ENCODE results near the gene PRCP. TPM values are rescaled to one million over a fixed set of nuclear protein-coding genes. Genes with fewer than 3 reads are reported as not detected.
"Not testable (repeated sequence)": the region's sequence is repeated elsewhere in the genome, so short reads cannot be mapped to it uniquely, and the experiment has no call there.

PRCP gene
- total RNA-seq, 1 experiment from 2014 or later = 56.7 TPM

GRCh38 chr11:82945682-82946081 is 45.5 kb upstream of the PRCP start:
- Histone ChIP-seq H3K79me1 (ENCODE audit: insufficient read depth, low read depth, low read length, poor library complexity, severe bottlenecking) (no peaks in the 10 kb centered on the region), H4K20me1 (ENCODE audit: control insufficient read depth, insufficient read depth, insufficient read length) (no peaks in the 10 kb centered on the region), H3K56ac (ENCODE audit: insufficient read length, low read depth, low read length) (no peak overlapping the region), H2BK120ac (ENCODE audit: low read depth, low read length, poor library complexity, severe bottlenecking) (no peak overlapping the region), H4K5ac (ENCODE audit: insufficient read length, low read depth, low read length) (no peak overlapping the region), H2BK12ac (ENCODE audit: insufficient read length, low read depth, low read length) (no peak overlapping the region), H2AK5ac (ENCODE audit: insufficient read length, low read length) (no peak overlapping the region), H2AFZ (ENCODE audit: low read length) (no peak overlapping the region), H3K4ac (ENCODE audit: low read depth, low read length) (no peak overlapping the region), H3K9ac (ENCODE audit: extremely low read depth, insufficient read length, low read length) (no peak overlapping the region), H3K23ac (ENCODE audit: insufficient read length, low read depth, low read length) (no peak overlapping the region), H3K4me2 (ENCODE audit: insufficient read depth, insufficient read length, low read length) (no peak overlapping the region), H4K91ac (ENCODE audit: insufficient read length, low read depth, low read length) (no peak overlapping the region), H3T11ph (ENCODE audit: low read length) (no peak overlapping the region), H3K9me3 (ENCODE audit: control insufficient read depth, low read depth, low read length) (no peaks in the 10 kb centered on the region), H2BK20ac (ENCODE audit: low read depth, low read length, poor library complexity, severe bottlenecking) (no peak overlapping the region), H3K23me2 (ENCODE audit: insufficient read length, low read depth, low read length, poor library complexity, severe bottlenecking) (no peaks in the 10 kb centered on the region), H2BK15ac (ENCODE audit: low read depth, low read length) (no peak overlapping the region), H2BK5ac (ENCODE audit: insufficient read length, low read length) (no peak overlapping the region), H3K4me1 (ENCODE audit: insufficient read depth, low read length) (no peaks in the 10 kb centered on the region), H3K27ac (ENCODE audit: insufficient read length, low read depth, low read length) (no peak overlapping the region), H3K79me2 (ENCODE audit: insufficient read depth, low read length) (no peaks in the 10 kb centered on the region; the same call in 1 of the 2 replicates), H4K8ac (replicated peaks; ENCODE audit: insufficient read length, low read depth, low read length) (no peak overlapping the region), H3K27me3 (ENCODE audit: insufficient read depth, low read length) (no peaks in the 10 kb centered on the region), H3K14ac (ENCODE audit: insufficient read depth, low read length) (no peak overlapping the region), H3K18ac (ENCODE audit: insufficient read length, low read depth, low read length) (no peak overlapping the region)
- Mint-ChIP-seq H3K27me3 (ENCODE audit: low read depth) (peaks cover 3% of the 10 kb centered on the region; the same call in 1 of the 2 replicates), H3K4me1 (peaks cover 12 to 13% of the 10 kb centered on the region in 2 experiments), H3K36me3 (ENCODE audit: insufficient read depth in 1 of 3, low read depth in 3 of 3) (peaks cover 0 to 15% (median 4%) of the 10 kb centered on the region in 3 experiments; a peak in 4 of 7 replicates), H3K9me3 (peaks cover 3 to 5% of the 10 kb centered on the region in 2 experiments; a peak in 4 of 5 replicates), H3K4me3 (no peak overlapping the region), H3K27ac (no peak overlapping the region)
- no peak for DNase-seq
- TF ChIP-seq CTCF (conservative IDR thresholded peaks at IDR 0.05) = no peak

- not testable (repeated sequence) for H3K9me3 Mint-ChIP-seq; H4K91ac ChIP-seq (ENCODE audit: insufficient read length, low read depth, low read length); H3K79me1 ChIP-seq (ENCODE audit: insufficient read depth, low read depth, low read length, poor library complexity, severe bottlenecking); H3K4ac ChIP-seq (ENCODE audit: low read depth, low read length); H4K5ac ChIP-seq (ENCODE audit: insufficient read length, low read depth, low read length); H3K23ac ChIP-seq (ENCODE audit: insufficient read length, low read depth, low read length); H3K9ac ChIP-seq (ENCODE audit: extremely low read depth, insufficient read length, low read length); H3T11ph ChIP-seq (ENCODE audit: low read length); H2BK120ac ChIP-seq (ENCODE audit: low read depth, low read length, poor library complexity, severe bottlenecking); H3K79me2 ChIP-seq (ENCODE audit: insufficient read depth, low read length); H2BK20ac ChIP-seq (ENCODE audit: low read depth, low read length, poor library complexity, severe bottlenecking); H3K27ac ChIP-seq (ENCODE audit: insufficient read length, low read depth, low read length); H3K14ac ChIP-seq (ENCODE audit: insufficient read depth, low read length); H2BK12ac ChIP-seq (ENCODE audit: insufficient read length, low read depth, low read length); H3K4me2 ChIP-seq (ENCODE audit: insufficient read depth, insufficient read length, low read length); H2BK5ac ChIP-seq (ENCODE audit: insufficient read length, low read length); H3K27me3 Mint-ChIP-seq (ENCODE audit: low read depth); H4K8ac ChIP-seq (replicated peaks; ENCODE audit: insufficient read length, low read depth, low read length); H3K27ac Mint-ChIP-seq; H3K4me3 Mint-ChIP-seq; H4K20me1 ChIP-seq (ENCODE audit: control insufficient read depth, insufficient read depth, insufficient read length); H3K56ac ChIP-seq (ENCODE audit: insufficient read length, low read depth, low read length); H3K23me2 ChIP-seq (ENCODE audit: insufficient read length, low read depth, low read length, poor library complexity, severe bottlenecking); H3K27me3 ChIP-seq (ENCODE audit: insufficient read depth, low read length); H3K9me3 ChIP-seq (ENCODE audit: control insufficient read depth, low read depth, low read length); H3K18ac ChIP-seq (ENCODE audit: insufficient read length, low read depth, low read length); H2BK15ac ChIP-seq (ENCODE audit: low read depth, low read length); DNase-seq; H2AK5ac ChIP-seq (ENCODE audit: insufficient read length, low read length); H3K4me1 ChIP-seq (ENCODE audit: insufficient read depth, low read length); H2AFZ ChIP-seq (ENCODE audit: low read length)
- Mint-ChIP-seq H3K4me1 (peaks cover 12 to 13% of the 10 kb centered on the region in 2 experiments), H3K36me3 (ENCODE audit: insufficient read depth in 1 of 3, low read depth in 3 of 3) (peaks cover 0 to 15% (median 4%) of the 10 kb centered on the region in 3 experiments; a peak in 4 of 7 replicates)
- no CpG with 5 or more reads among the region's 1 CpG for WGBS (ENCODE audit: extremely low coverage, insufficient read length, low lambda C conversion rate)
Measured at GRCh38 chr11:82945041-82945440, 44.8 kb upstream of the PRCP start.
